Osteocyte (in vitro differentiated cells): ENCODE results near the gene GPR150. TPM values are rescaled to one million over a fixed set of nuclear protein-coding genes. Genes with fewer than 3 reads are reported as not detected.

Source experiments
- DNase-seq: peaks from one replicate; pipeline ENCODE4 v3.0.0; 2021; ENCODE audit warnings: mixed read lengths; ENCODE audit not compliant: unreplicated experiment; ENCODE audit errors: extremely low spot score
- H3K27ac Mint-ChIP-seq: one replicate; pipeline ENCODE4 v1.8.0; 2021; ENCODE audit warnings: mild to moderate bottlenecking, mixed read lengths; ENCODE audit not compliant: unreplicated experiment
- H3K27me3 Mint-ChIP-seq: one replicate; pipeline ENCODE4 v1.8.0; 2021; ENCODE audit warnings: mixed read lengths; ENCODE audit not compliant: unreplicated experiment
- H3K36me3 Mint-ChIP-seq: one replicate; pipeline ENCODE4 v1.8.0; 2021; ENCODE audit warnings: mixed read lengths; ENCODE audit not compliant: unreplicated experiment
- H3K4me1 Mint-ChIP-seq: one replicate; pipeline ENCODE4 v1.8.0; 2021; ENCODE audit warnings: mixed read lengths; ENCODE audit not compliant: unreplicated experiment
- H3K4me3 Mint-ChIP-seq: one replicate; pipeline ENCODE4 v1.8.0; 2021; ENCODE audit warnings: mild to moderate bottlenecking, moderate library complexity, mixed read lengths; ENCODE audit not compliant: unreplicated experiment
- H3K9me3 Mint-ChIP-seq: one replicate; pipeline ENCODE4 v1.8.0; 2021; ENCODE audit warnings: mixed read lengths; ENCODE audit not compliant: unreplicated experiment
- CTCF ChIP-seq: fragments of 200-600 bp; sonication (generic); IDR thresholded peaks from 2 replicates; pipeline ENCODE4 v1.5.0; 2021; ENCODE audit warnings: antibody characterized with exemption, mild to moderate bottlenecking, moderate library complexity
- total RNA-seq: library from RNA; stranded (reverse); gene quantifications from 2 replicates; pipeline ENCODE4 v1.2.1, GENCODE V29; 2021

The GPR150 gene
- total RNA-seq, 1 donor from 2014 or later, result 0.21 TPM

GRCh38 chr5:95662946-95663345 is 43.1 kb downstream of the GPR150 start:
- TF ChIP-seq CTCF, result no peak
- H3K4me3 Mint-ChIP-seq, result no peak overlapping the region
- H3K4me1 Mint-ChIP-seq, result peaks cover 10% of the 10 kb centered on the region
- H3K27me3 Mint-ChIP-seq, result no peaks in the 10 kb centered on the region
- H3K9me3 Mint-ChIP-seq, result no peaks in the 10 kb centered on the region
- no peaks in the 10 kb centered on the region for H3K36me3 Mint-ChIP-seq
- DNase-seq, result no peak
- H3K27ac Mint-ChIP-seq, result no peak overlapping the region

- no peak overlapping the region for H3K4me3 Mint-ChIP-seq
- H3K9me3 Mint-ChIP-seq, result no peaks in the 10 kb centered on the region
- H3K4me1 Mint-ChIP-seq, result peaks cover 22% of the 10 kb centered on the region
- DNase-seq, result no peak
- H3K27ac Mint-ChIP-seq, result no peak overlapping the region
- no peaks in the 10 kb centered on the region for H3K27me3 Mint-ChIP-seq
- no peaks in the 10 kb centered on the region for H3K36me3 Mint-ChIP-seq
- peak; percentile 81 for TF ChIP-seq CTCF
Measured at GRCh38 chr5:95664204-95664786, 44.4 kb downstream of the GPR150 start.

- Mint-ChIP-seq H3K27ac (no peak overlapping the region), H3K4me1 (peaks cover 47% of the 10 kb centered on the region), H3K4me3 (no peak overlapping the region), H3K9me3 (no peaks in the 10 kb centered on the region), H3K36me3 (no peaks in the 10 kb centered on the region), H3K27me3 (no peaks in the 10 kb centered on the region)
- no peak for TF ChIP-seq CTCF
- no peak for DNase-seq
Measured at GRCh38 chr5:95667061-95667618, 47.3 kb downstream of the GPR150 start.

GRCh38 chr5:95667678-95668077 is 47.8 kb downstream of the GPR150 start:
- H3K27me3 Mint-ChIP-seq, result no peaks in the 10 kb centered on the region
- H3K9me3 Mint-ChIP-seq, result no peaks in the 10 kb centered on the region
- H3K36me3 Mint-ChIP-seq, result no peaks in the 10 kb centered on the region
- TF ChIP-seq CTCF, result no peak
- H3K4me1 Mint-ChIP-seq, result peaks cover 52% of the 10 kb centered on the region
- no peak overlapping the region for H3K4me3 Mint-ChIP-seq
- DNase-seq, result no peak
- peak overlapping the region; percentile 18 for H3K27ac Mint-ChIP-seq

- Mint-ChIP-seq H3K27ac (peak overlapping the region; percentile 68), H3K27me3 (no peaks in the 10 kb centered on the region), H3K9me3 (no peaks in the 10 kb centered on the region), H3K36me3 (no peaks in the 10 kb centered on the region), H3K4me3 (no peak overlapping the region), H3K4me1 (peaks cover 57% of the 10 kb centered on the region)
- TF ChIP-seq CTCF, result no peak
- no peak for DNase-seq
Measured at GRCh38 chr5:95668216-95668615, 48.3 kb downstream of the GPR150 start.
